Smooth muscle cell (in vitro differentiated cells): ENCODE results near the gene SSNA1. TPM values are rescaled to one million over a fixed set of nuclear protein-coding genes. Genes with fewer than 3 reads are reported as not detected.
"Not testable (repeated sequence)": the region's sequence is repeated elsewhere in the genome, so short reads cannot be mapped to it uniquely, and the experiment has no call there.

Experiments used
- DNase-seq: peaks from one replicate; lab custom pipeline; 2025; ENCODE audit not compliant: unreplicated experiment; lab: John Stamatoyannopoulos, UW
- H2AFZ ChIP-seq: fragments of 200-600 bp; sonication (generic); 2 replicates; pipeline ENCODE4 v1.6.0; 2016; ENCODE audit warnings: antibody characterized with exemption, low read depth, mild to moderate bottlenecking
- H3F3A ChIP-seq: fragments of 200-600 bp; sonication (generic); 2 replicates; pipeline ENCODE4 v1.6.0; 2017; ENCODE audit warnings: antibody characterized with exemption, low read depth
- H3K27ac ChIP-seq: fragments of 200-600 bp; sonication (generic); 2 replicates; pipeline ENCODE4 v1.5.1; 2016; ENCODE audit warnings: low read depth, mild to moderate bottlenecking
- H3K27me3 ChIP-seq: fragments of 200-600 bp; sonication (generic); 2 replicates; pipeline ENCODE4 v1.6.1; 2016; ENCODE audit warnings: low read depth, mild to moderate bottlenecking
- H3K36me3 ChIP-seq: fragments of 200-600 bp; sonication (generic); 2 replicates; pipeline ENCODE4 v1.5.1; 2016; ENCODE audit warnings: low read depth
- H3K4me1 ChIP-seq: fragments of 200-600 bp; sonication (generic); 2 replicates; pipeline ENCODE4 v1.5.1; 2016; ENCODE audit warnings: low read depth
- H3K4me2 ChIP-seq: fragments of 200-600 bp; sonication (generic); 2 replicates; pipeline ENCODE4 v1.6.0; 2016; ENCODE audit warnings: mild to moderate bottlenecking
- H3K4me3 ChIP-seq: fragments of 200-600 bp; sonication (generic); 2 replicates; pipeline ENCODE4 v1.5.1; 2016; ENCODE audit warnings: mild to moderate bottlenecking
- H3K79me2 ChIP-seq: fragments of 200-600 bp; sonication (generic); 2 replicates; pipeline ENCODE4 v1.6.0; 2016; ENCODE audit warnings: low read depth, mild to moderate bottlenecking
- H3K9ac ChIP-seq: fragments of 200-600 bp; sonication (generic); 2 replicates; pipeline ENCODE4 v1.6.0; 2016; ENCODE audit warnings: low read depth
- H3K9me3 ChIP-seq: fragments of 200-600 bp; sonication (generic); replicated peaks from 2 replicates; pipeline ENCODE4 v1.5.1; 2016; ENCODE audit warnings: low read depth
- H4K20me1 ChIP-seq: fragments of 200-600 bp; sonication (generic); 2 replicates; pipeline ENCODE4 v1.6.0; 2016; ENCODE audit warnings: low read depth
- WGBS: methylation state at CpG from one replicate; pipeline ENCODE4 v1.1.7; 2016; ENCODE audit warnings: low lambda C conversion rate; 5-methylcytosine and 5-hydroxymethylcytosine counted together
- polyA plus RNA-seq: library from polyadenylated mRNA; unstranded; fragments of >200 nt; fragmentation: Nextera tagmentation; extraction: Ambion mirVana; gene quantifications from 2 replicates; pipeline ENCODE4 v1.2.1, GENCODE V29; 2016
- total RNA-seq: library from RNA; depleted of rRNA; stranded (reverse); fragments of >200 nt; gene quantifications from 2 replicates; pipeline ENCODE4 v1.2.3, GENCODE V29; 2014
- TF ChIP-seq, protein P1 (sequence below): fragments of 200-600 bp; sonication (generic); IDR thresholded peaks from 2 replicates; pipeline ENCODE4 v1.5.1; 2017; ENCODE audit warnings: borderline replicate concordance, mild to moderate bottlenecking, antibody characterized with exemption; ENCODE audit not compliant: insufficient read depth, poor library complexity, severe bottlenecking

SSNA1 gene
- total and polyA plus RNA-seq, 2 experiments from 2014 or later, result 69.5 to 84.9 TPM

DNA sequence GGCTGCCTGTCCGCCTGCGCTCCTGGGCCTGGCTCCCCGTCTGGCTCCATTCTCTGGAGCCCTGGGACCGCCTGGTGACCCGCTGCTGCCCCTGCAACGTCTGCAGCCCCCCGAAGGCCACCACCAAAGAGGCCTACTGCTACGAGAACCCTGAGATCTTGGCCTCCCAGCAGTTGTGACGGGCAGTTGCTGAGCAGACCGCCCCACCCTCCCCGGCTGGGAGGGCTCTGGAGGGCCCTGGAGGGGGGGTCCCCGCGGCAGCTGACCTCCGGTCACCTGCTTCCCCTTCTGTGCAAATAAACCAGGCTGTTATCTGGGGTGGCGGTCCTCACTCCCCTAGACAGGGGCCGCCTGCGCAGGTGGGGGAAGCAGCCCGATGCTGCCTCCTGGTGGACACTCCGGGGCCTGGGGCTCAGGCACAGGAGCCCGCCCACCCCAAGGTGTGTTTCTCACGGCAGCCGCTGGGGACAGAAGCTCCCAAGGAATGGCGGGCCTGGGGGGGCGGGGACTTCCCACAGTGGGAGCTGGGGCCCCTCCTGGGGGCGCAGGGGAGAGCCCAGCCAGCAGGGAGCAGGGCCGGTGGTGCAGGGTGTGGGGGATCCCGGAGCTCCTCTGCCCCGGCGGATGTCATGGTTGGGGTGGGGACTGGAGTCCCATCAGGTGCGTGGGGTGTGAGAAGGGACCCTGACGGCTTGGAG, 47.9 kb downstream of the SSNA1 start:
- peak overlapping the region; percentile 16 for H3K4me3 ChIP-seq
- peak overlapping the region; percentile 64 for H3K4me2 ChIP-seq
- H3K27ac ChIP-seq, result no peak overlapping the region
- peak; percentile 64 for DNase-seq
- peaks cover 5% of the 10 kb centered on the region for H3F3A ChIP-seq
- no peaks in the 10 kb centered on the region for H3K9me3 ChIP-seq
- H4K20me1 ChIP-seq, result peaks cover 16% of the 10 kb centered on the region
- WGBS, result 30% methylated on average over 31 of the region's 31 CpGs
- no peaks in the 10 kb centered on the region for H3K36me3 ChIP-seq
- H2AFZ ChIP-seq, result no peak overlapping the region
- H3K9ac ChIP-seq, result no peak overlapping the region
- TF ChIP-seq, protein P1, sequence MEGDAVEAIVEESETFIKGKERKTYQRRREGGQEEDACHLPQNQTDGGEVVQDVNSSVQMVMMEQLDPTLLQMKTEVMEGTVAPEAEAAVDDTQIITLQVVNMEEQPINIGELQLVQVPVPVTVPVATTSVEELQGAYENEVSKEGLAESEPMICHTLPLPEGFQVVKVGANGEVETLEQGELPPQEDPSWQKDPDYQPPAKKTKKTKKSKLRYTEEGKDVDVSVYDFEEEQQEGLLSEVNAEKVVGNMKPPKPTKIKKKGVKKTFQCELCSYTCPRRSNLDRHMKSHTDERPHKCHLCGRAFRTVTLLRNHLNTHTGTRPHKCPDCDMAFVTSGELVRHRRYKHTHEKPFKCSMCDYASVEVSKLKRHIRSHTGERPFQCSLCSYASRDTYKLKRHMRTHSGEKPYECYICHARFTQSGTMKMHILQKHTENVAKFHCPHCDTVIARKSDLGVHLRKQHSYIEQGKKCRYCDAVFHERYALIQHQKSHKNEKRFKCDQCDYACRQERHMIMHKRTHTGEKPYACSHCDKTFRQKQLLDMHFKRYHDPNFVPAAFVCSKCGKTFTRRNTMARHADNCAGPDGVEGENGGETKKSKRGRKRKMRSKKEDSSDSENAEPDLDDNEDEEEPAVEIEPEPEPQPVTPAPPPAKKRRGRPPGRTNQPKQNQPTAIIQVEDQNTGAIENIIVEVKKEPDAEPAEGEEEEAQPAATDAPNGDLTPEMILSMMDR, result peak; percentile 99
- no peaks in the 10 kb centered on the region for H3K27me3 ChIP-seq
- H3K4me1 ChIP-seq, result peaks cover 7% of the 10 kb centered on the region
- peaks cover 15% of the 10 kb centered on the region for H3K79me2 ChIP-seq

DNA sequence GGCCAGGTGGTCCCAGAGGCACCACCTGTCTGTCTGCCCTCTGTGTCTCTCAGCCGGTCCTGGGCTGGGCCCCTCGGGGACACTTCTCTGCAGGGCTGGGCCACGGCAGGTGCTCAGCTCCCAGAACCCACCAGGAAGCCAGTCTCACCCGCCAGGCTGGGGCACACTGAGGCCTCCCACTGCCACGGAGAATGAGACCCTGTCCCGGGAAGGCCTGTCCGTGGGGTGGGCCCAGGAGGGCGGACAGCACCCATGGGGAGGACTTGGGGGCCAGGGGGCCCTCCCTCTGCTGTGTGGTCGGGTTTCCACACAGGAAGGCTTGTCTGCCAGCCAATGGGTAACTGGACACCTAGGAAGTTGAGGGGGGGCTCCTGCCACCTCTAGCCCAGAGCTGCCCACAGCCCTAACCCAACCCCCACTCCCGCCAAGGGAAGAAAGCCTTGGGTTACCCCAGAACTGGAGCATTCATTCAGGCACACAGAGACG, 48.5 kb downstream of the SSNA1 start:
- Histone ChIP-seq H3F3A (peaks cover 9% of the 10 kb centered on the region), H3K27me3 (no peaks in the 10 kb centered on the region), H3K27ac (no peak overlapping the region), H3K9me3 (no peaks in the 10 kb centered on the region), H3K4me2 (peak overlapping the region; percentile 64), H3K9ac (no peak overlapping the region), H3K4me3 (no peak overlapping the region), H3K79me2 (peaks cover 20% of the 10 kb centered on the region), H3K36me3 (no peaks in the 10 kb centered on the region), H4K20me1 (peaks cover 21% of the 10 kb centered on the region), H3K4me1 (peaks cover 7% of the 10 kb centered on the region), H2AFZ (no peak overlapping the region)
- 69% methylated on average over 11 of the region's 11 CpGs for WGBS
- TF ChIP-seq, protein P1, result no peak
- DNase-seq, result no peak

DNA sequence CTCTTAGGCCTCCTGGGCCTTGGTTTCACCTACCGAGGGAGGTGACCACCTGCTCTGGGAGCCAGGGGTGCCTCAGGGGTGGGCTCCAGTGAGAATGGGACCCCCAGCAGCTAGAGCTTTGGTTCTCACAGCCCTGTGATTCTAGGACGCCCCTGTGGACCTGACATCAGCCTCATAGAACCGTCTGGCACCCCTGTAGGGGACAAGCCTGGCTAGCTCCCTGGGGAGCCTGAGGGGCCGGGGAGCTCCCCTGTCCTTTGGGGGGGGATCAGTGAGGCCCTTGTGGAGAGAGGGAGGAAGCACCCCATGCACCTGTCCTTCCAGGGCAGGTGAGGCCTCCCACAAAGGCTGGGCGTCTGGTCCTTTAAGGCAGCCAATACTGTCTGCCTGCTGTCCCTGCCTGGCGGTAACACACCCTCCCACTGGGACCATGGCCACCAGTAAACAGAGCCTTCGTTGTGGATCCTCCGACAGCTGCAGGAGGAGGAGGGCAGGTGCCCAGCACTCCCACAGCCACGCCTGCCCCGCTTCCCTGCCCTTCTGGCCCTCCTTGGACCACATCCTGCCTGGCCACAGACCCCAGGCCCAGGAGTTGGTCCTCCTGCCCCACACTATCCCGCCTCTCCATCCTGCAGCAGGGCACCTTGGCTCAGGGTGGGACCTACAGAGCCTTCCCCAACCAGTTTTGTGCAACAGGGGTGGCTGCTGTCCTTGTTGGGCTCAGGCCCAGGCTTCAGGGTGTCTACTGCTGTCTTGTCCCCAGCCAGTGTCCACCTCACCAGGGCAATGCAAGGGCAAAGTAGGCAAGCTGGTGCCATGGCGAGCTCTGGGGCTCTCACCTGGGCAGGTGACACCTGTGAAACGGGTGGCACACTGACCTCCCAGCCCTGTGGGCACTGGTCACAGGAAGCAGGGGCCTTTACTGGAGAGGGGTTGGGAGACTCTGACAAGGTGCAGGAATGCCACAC, 49.6 kb downstream of the SSNA1 start:
- peaks cover 13% of the 10 kb centered on the region for H3K4me1 ChIP-seq
- H3K36me3 ChIP-seq, result no peaks in the 10 kb centered on the region
- DNase-seq, result no peak
- no peak overlapping the region for H3K4me3 ChIP-seq
- no peaks in the 10 kb centered on the region for H3K27me3 ChIP-seq
- H3K9ac ChIP-seq, result no peak overlapping the region
- peaks cover 32% of the 10 kb centered on the region for H4K20me1 ChIP-seq
- TF ChIP-seq, protein P1, result no peak
- H3F3A ChIP-seq, result peaks cover 19% of the 10 kb centered on the region
- WGBS, result 84% methylated on average over 13 of the region's 13 CpGs
- H3K4me2 ChIP-seq, result no peak overlapping the region
- no peak overlapping the region for H3K27ac ChIP-seq
- H3K79me2 ChIP-seq, result peaks cover 31% of the 10 kb centered on the region
- no peaks in the 10 kb centered on the region for H3K9me3 ChIP-seq
- H2AFZ ChIP-seq, result no peak overlapping the region

DNA sequence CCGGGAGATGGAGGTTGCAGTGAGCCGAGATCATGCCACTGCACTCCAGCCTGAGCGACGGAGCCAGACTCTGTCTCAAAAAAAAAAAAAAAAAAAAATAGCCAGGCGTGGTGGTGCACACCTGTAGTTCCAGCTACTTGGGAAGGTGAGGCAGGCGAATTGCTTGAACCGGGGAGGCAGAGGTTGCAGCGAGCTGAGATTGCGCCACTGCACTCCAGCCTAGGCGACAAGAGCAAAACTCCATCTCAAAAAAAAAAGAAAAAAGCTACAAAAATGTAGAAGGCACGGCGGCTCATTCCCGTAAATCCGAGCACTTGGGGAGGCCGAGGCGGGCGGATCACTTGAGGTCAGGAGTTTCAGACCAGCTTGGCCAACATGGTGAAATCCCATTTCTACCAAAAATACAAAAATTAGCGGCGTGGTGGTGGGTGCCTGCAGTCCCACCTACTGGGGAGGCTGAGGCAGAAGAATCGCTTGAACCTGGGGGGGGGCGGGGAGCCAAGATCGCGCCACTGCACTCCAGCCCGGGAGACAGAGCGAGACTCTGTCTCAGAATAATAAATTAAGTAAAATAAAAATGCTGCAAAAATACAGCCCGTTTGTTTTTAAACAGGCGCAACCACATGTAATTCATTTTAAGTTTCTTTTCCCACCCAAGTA, 51.2 kb downstream of the SSNA1 start:
- DNase-seq, H3K36me3 ChIP-seq, H3K9me3 ChIP-seq, H3K27me3 ChIP-seq: not testable (repeated sequence)
- peaks cover 13% of the 10 kb centered on the region for H3K4me1 ChIP-seq
- H3K4me3 ChIP-seq, result peak overlapping the region; percentile 82
- H2AFZ ChIP-seq, result peak overlapping the region; percentile 86
- peaks cover 25% of the 10 kb centered on the region for H3F3A ChIP-seq
- H3K79me2 ChIP-seq, result peaks cover 38% of the 10 kb centered on the region
- H4K20me1 ChIP-seq, result peaks cover 45% of the 10 kb centered on the region
- peak overlapping the region; percentile 98 for H3K4me2 ChIP-seq
- H3K9ac ChIP-seq, result peak overlapping the region; percentile 81
- peak overlapping the region; percentile 93 for H3K27ac ChIP-seq
- 43% methylated on average over 23 of the region's 27 CpGs for WGBS
